Nephron (organoid): ENCODE results near the gene ADGRG1.
A peak's percentile ranks its signal among the peaks of the same experiment; 100 is the strongest.

ENCODE experiments used
- H3K27ac Mint-ChIP-seq, 3 experiments: 2 replicates each; pipeline ENCODE4 v1.8.0; 2020; ENCODE audit warnings: mixed read lengths in 3 of 3, mild to moderate bottlenecking in 2 of 3, moderate library complexity in 1 of 3
- H3K27me3 Mint-ChIP-seq: 2 replicates; pipeline ENCODE4 v1.8.0; 2021; ENCODE audit warnings: low read depth, mild to moderate bottlenecking, moderate library complexity, mixed read lengths
- H3K36me3 Mint-ChIP-seq: 2 replicates; pipeline ENCODE4 v1.8.0; 2020; ENCODE audit warnings: low read depth, mixed read lengths
- H3K4me1 Mint-ChIP-seq: 2 replicates; pipeline ENCODE4 v1.8.0; 2020; ENCODE audit warnings: mixed read lengths
- H3K4me3 Mint-ChIP-seq, 3 experiments: 2 replicates each; pipeline ENCODE4 v1.8.0; 2020; ENCODE audit warnings: mild to moderate bottlenecking in 3 of 3, mixed read lengths in 3 of 3, moderate library complexity in 2 of 3
- H3K9me3 Mint-ChIP-seq: 2 replicates; pipeline ENCODE4 v1.8.0; 2020; ENCODE audit warnings: mixed read lengths
- CTCF ChIP-seq, 3 experiments: fragments of 200-600 bp; sonication (generic); IDR thresholded peaks; one replicate each; pipeline ENCODE4 v1.5.0; 2021; ENCODE audit warnings: antibody characterized with exemption in 3 of 3; ENCODE audit not compliant: unreplicated experiment in 3 of 3

ADGRG1 gene

GRCh38 chr16:57628008-57628781 is at the start of gene ADGRG1:
TSS of gene ADGRG1 (plus strand) at chr16:57628630. CDS start at chr16:57650288, 21,658 bp downstream.
- H3K9me3 Mint-ChIP-seq, result no peaks in the 10 kb centered on the region

GRCh38 chr16:57579361-57579665 is 49.1 kb upstream of the ADGRG1 start:
- Mint-ChIP-seq H3K4me1 (peaks cover 30% of the 10 kb centered on the region), H3K9me3 (no peaks in the 10 kb centered on the region), H3K4me3 (peak overlapping the region in 2 of 3 experiments; percentile 38 to 71), H3K27me3 (peaks cover 9% of the 10 kb centered on the region), H3K36me3 (no peaks in the 10 kb centered on the region), H3K27ac (peak overlapping the region; percentile 28 to 76 (median 72))
- no peak for TF ChIP-seq CTCF (IDR thresholded peaks at IDR 0.05; ENCODE audit: unreplicated experiment in 3 of 3)

More at GRCh38 chr16:57628008-57628781, at the start of gene ADGRG1:
- Mint-ChIP-seq H3K4me3 (peak within 1 kb of the TSS; percentile 31 to 61 (median 44)), H3K27ac (peak within 1 kb of the TSS; percentile 50 to 84 (median 64)), H3K4me1 (peaks cover 56% of the 10 kb centered on the region), H3K36me3 (no peaks in the 10 kb centered on the region), H3K27me3 (peaks cover 32% of the 10 kb centered on the region)
- TF ChIP-seq CTCF (IDR thresholded peaks at IDR 0.05; ENCODE audit: unreplicated experiment in 3 of 3), result peak in 1 of 3 experiments; percentile 18

- Mint-ChIP-seq H3K4me3 (no peak overlapping the region), H3K9me3 (peaks cover 4% of the 10 kb centered on the region), H3K27ac (no peak overlapping the region), H3K36me3 (no peaks in the 10 kb centered on the region), H3K27me3 (peaks cover 5% of the 10 kb centered on the region), H3K4me1 (no peaks in the 10 kb centered on the region)
- no peak for TF ChIP-seq CTCF (IDR thresholded peaks at IDR 0.05; ENCODE audit: unreplicated experiment in 3 of 3)
Measured at GRCh38 chr16:57585051-57585687, 43.3 kb upstream of the ADGRG1 start.

GRCh38 chr16:57588831-57589230 is 39.6 kb upstream of the ADGRG1 start:
- no peak for TF ChIP-seq CTCF (IDR thresholded peaks at IDR 0.05; ENCODE audit: unreplicated experiment in 3 of 3)
- no peaks in the 10 kb centered on the region for H3K4me1 Mint-ChIP-seq
- no peak overlapping the region for H3K4me3 Mint-ChIP-seq
- peaks cover 11% of the 10 kb centered on the region for H3K27me3 Mint-ChIP-seq
- peaks cover 4% of the 10 kb centered on the region for H3K9me3 Mint-ChIP-seq
- no peaks in the 10 kb centered on the region for H3K36me3 Mint-ChIP-seq
- H3K27ac Mint-ChIP-seq, result no peak overlapping the region

- no peaks in the 10 kb centered on the region for H3K36me3 Mint-ChIP-seq
Measured at GRCh38 chr16:57589374-57589773, 39.1 kb upstream of the ADGRG1 start.

More at GRCh38 chr16:57589374-57589773, 39.1 kb upstream of the ADGRG1 start:
- TF ChIP-seq CTCF (IDR thresholded peaks at IDR 0.05; ENCODE audit: unreplicated experiment in 3 of 3), result no peak
- H3K9me3 Mint-ChIP-seq, result peaks cover 4% of the 10 kb centered on the region
- no peaks in the 10 kb centered on the region for H3K4me1 Mint-ChIP-seq
- peaks cover 11% of the 10 kb centered on the region for H3K27me3 Mint-ChIP-seq
- no peak overlapping the region for H3K4me3 Mint-ChIP-seq
- H3K27ac Mint-ChIP-seq, result no peak overlapping the region
